Prostate gland (tissue), 2 donors: ENCODE results near the gene DPYSL3.

ENCODE experiments used
- CTCF ChIP-seq, 4 experiments: fragments of 200-600 bp in 2 of 4; fragments of 450-650 bp in 2 of 4; sonication (generic) in 2 of 4; IDR thresholded peaks; 1 replicate in 3 of 4; 2 replicates in 1 of 4; pipeline ENCODE4 v1.5.1; 2016 to 2019; ENCODE audit warnings: antibody characterized with exemption in 4 of 4, mild to moderate bottlenecking in 2 of 4, moderate library complexity in 2 of 4
- POLR2A ChIP-seq: fragments of 450-650 bp; IDR thresholded peaks from one replicate; pipeline ENCODE4 v1.6.1; 2016; ENCODE audit warnings: antibody characterized with exemption, mild to moderate bottlenecking
- POLR2AphosphoS5 ChIP-seq: sonication (generic); formaldehyde crosslinking; IDR thresholded peaks from one replicate; pipeline ENCODE4 v1.6.1; 2017; ENCODE audit warnings: antibody characterized with exemption

GRCh38 chr5:147517383-147517782 is 7.5 kb upstream of the DPYSL3 start:
- TF ChIP-seq CTCF (IDR thresholded peaks at IDR 0.05) (no peak), POLR2A (no peak), POLR2AphosphoS5 (no peak)
